Nephron (organoid): ENCODE measurements around the gene BICRAL.
"Not testable (repeated sequence)": the region's sequence is repeated elsewhere in the genome, so short reads cannot be mapped to it uniquely, and the experiment has no call there.

ENCODE experiments used
- H3K27ac Mint-ChIP-seq, 3 experiments: 2 replicates each; pipeline ENCODE4 v1.8.0; 2020; ENCODE audit warnings: mixed read lengths in 3 of 3, mild to moderate bottlenecking in 2 of 3, moderate library complexity in 1 of 3
- H3K27me3 Mint-ChIP-seq: 2 replicates; pipeline ENCODE4 v1.8.0; 2021; ENCODE audit warnings: low read depth, mild to moderate bottlenecking, moderate library complexity, mixed read lengths
- H3K36me3 Mint-ChIP-seq: 2 replicates; pipeline ENCODE4 v1.8.0; 2020; ENCODE audit warnings: low read depth, mixed read lengths
- H3K4me1 Mint-ChIP-seq: 2 replicates; pipeline ENCODE4 v1.8.0; 2020; ENCODE audit warnings: mixed read lengths
- H3K4me3 Mint-ChIP-seq, 3 experiments: 2 replicates each; pipeline ENCODE4 v1.8.0; 2020; ENCODE audit warnings: mild to moderate bottlenecking in 3 of 3, mixed read lengths in 3 of 3, moderate library complexity in 2 of 3
- H3K9me3 Mint-ChIP-seq: 2 replicates; pipeline ENCODE4 v1.8.0; 2020; ENCODE audit warnings: mixed read lengths
- TF ChIP-seq, protein P1 (sequence below), 3 experiments: fragments of 200-600 bp; sonication (generic); IDR thresholded peaks; one replicate each; pipeline ENCODE4 v1.5.0; 2021; ENCODE audit warnings: antibody characterized with exemption in 3 of 3; ENCODE audit not compliant: unreplicated experiment in 3 of 3

BICRAL gene

DNA sequence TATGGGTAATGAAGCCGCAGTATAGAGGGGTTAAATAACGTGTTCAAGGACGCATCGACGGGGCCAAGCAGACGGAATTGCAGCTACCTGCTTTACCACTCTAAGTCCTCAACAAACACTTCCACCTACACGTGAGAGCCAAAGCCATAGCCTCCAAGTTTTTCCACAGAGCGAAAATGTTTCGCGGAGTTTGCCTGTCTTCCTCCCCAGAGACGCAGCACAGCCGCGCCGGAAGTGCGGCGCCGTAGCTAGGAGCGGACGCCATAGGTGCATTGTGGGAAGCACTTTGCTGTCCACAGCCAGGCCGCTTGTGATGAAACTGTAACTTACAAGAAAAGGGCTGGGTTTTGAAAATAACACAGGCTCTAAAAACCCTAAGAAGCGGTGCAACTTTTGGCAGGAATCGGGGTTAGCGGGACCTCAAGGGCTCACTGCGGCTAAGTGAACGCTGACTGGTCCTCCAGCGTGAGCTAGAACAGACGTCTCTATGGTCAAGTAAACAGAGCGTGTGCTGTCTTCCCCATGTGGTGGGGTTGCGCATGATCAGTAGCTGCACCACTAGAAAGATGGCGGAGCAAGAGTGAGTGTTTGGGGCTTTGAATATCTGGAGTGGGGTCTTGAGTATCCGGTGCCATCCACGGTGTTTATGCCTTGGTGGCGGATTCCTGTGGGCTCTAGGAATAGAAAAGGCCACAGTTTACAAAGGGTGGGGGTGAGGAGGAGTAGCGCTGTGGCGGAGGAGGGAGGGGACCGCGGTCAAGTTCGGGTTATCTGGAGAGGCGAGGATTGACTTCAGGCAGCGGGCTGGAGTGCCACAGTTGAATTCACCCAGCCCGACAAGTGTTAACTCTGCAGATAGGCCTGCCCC is 97.8 kb downstream of the BICRAL start, which contains the start of gene RPL7L1:
Gene RPL7L1, plus strand, starts transcription at position 245 of the 868 bp plus-strand sequence. Its CDS starts 295 bp downstream, at position 540.
- Mint-ChIP-seq H3K27me3 (no peaks in the 10 kb centered on the region), H3K4me3 (peak within 1 kb of the TSS; percentile 93 to 95 (median 95)), H3K27ac (peak within 1 kb of the TSS; percentile 98 to 99 (median 99)), H3K36me3 (peaks cover 25% of the 10 kb centered on the region), H3K4me1 (peaks cover 14% of the 10 kb centered on the region), H3K9me3 (no peaks in the 10 kb centered on the region)
- TF ChIP-seq, protein P1, sequence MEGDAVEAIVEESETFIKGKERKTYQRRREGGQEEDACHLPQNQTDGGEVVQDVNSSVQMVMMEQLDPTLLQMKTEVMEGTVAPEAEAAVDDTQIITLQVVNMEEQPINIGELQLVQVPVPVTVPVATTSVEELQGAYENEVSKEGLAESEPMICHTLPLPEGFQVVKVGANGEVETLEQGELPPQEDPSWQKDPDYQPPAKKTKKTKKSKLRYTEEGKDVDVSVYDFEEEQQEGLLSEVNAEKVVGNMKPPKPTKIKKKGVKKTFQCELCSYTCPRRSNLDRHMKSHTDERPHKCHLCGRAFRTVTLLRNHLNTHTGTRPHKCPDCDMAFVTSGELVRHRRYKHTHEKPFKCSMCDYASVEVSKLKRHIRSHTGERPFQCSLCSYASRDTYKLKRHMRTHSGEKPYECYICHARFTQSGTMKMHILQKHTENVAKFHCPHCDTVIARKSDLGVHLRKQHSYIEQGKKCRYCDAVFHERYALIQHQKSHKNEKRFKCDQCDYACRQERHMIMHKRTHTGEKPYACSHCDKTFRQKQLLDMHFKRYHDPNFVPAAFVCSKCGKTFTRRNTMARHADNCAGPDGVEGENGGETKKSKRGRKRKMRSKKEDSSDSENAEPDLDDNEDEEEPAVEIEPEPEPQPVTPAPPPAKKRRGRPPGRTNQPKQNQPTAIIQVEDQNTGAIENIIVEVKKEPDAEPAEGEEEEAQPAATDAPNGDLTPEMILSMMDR (IDR thresholded peaks at IDR 0.05; ENCODE audit: unreplicated experiment in 3 of 3) = peak in 2 of 3 experiments; percentile 8 to 24

GRCh38 chr6:42880240-42880817 is 98.5 kb downstream of the BICRAL start:
- Mint-ChIP-seq H3K27ac (peak overlapping the region; percentile 98 to 99 (median 99)), H3K4me3 (peak overlapping the region; percentile 93 to 95 (median 95)), H3K4me1 (peaks cover 14% of the 10 kb centered on the region), H3K36me3 (peaks cover 32% of the 10 kb centered on the region)
- not testable (repeated sequence) for H3K9me3 Mint-ChIP-seq, H3K27me3 Mint-ChIP-seq

DNA sequence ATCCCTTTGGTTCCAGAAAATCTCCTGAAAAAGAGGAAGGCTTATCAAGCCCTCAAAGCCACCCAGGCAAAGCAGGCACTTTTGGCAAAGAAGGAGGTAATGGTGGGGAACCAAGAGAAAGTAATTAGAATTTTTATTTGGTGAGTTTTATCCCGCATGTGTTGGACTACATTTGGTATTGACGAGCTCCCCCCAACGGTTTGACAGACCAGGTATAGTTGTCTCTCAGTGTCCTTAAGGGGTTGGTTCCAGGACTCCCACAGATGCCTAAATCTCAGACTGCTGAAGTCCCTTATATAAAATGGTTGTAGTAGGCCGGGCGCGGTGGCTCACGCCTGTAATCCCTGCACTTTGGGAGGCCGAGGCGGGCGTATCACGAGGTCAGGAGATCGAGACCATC is 99.0 kb downstream of the BICRAL start:
- not testable (repeated sequence) for H3K27me3 Mint-ChIP-seq, H3K9me3 Mint-ChIP-seq
- H3K36me3 Mint-ChIP-seq = peaks cover 37% of the 10 kb centered on the region
- peak overlapping the region; percentile 98 to 99 (median 99) for H3K27ac Mint-ChIP-seq
- peaks cover 14% of the 10 kb centered on the region for H3K4me1 Mint-ChIP-seq
- peak overlapping the region; percentile 93 to 95 (median 95) for H3K4me3 Mint-ChIP-seq

DNA sequence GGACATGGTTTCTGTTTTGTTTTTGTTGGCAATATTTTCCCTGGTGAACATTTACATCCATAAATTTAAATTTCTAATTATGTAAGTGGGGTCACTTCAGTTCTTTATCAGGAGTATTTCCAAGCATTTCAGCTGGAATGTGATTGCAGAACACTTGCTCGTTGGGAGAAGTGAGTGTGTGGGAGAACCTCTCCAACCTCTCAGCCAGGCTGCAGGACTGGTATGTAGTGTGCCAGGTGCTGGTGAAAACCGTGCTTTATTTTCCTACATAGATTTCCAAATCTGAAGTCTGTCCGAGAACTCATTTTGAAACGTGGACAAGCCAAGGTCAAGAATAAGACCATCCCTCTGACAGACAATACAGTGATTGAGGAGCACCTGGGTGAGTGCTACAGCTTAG is 103.8 kb downstream of the BICRAL start:
- Mint-ChIP-seq H3K9me3 (no peaks in the 10 kb centered on the region), H3K4me3 (peak overlapping the region in 1 of 3 experiments; percentile 27), H3K36me3 (peaks cover 38% of the 10 kb centered on the region), H3K4me1 (peaks cover 12% of the 10 kb centered on the region), H3K27ac (no peak overlapping the region), H3K27me3 (no peaks in the 10 kb centered on the region)
- TF ChIP-seq, protein P1 (IDR thresholded peaks at IDR 0.05; ENCODE audit: unreplicated experiment in 3 of 3) = no peak

- H3K9me3 Mint-ChIP-seq, H3K27ac Mint-ChIP-seq, H3K27me3 Mint-ChIP-seq: not testable (repeated sequence)
- Mint-ChIP-seq H3K4me3 (peak overlapping the region in 2 of 3 experiments; percentile 27 to 40), H3K4me1 (peaks cover 16% of the 10 kb centered on the region), H3K36me3 (peaks cover 35% of the 10 kb centered on the region)
Observed at GRCh38 chr6:42888201-42888600, 106.3 kb downstream of the BICRAL start.

DNA sequence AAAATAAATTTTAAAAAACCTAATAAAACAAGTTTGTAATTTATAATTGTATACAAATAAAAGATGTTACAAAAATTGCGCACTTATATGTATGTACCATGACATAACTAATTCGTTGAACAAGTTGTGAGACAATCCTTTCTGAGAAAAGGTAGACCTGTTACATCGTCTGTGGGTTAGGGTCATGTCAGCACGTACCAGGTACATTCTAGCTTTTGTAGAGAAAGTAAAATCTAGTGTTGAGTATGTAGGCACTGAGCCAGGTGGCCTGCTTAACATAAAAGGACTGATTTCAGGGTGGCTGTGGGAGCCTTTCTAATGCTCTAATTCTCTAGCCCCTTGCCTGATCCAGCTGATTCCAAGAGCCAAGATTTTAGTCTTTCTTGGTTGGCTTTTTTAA is 108.0 kb downstream of the BICRAL start:
- H3K9me3 Mint-ChIP-seq = no peaks in the 10 kb centered on the region
- H3K4me3 Mint-ChIP-seq = peak overlapping the region; percentile 93 to 97 (median 96)
- no peaks in the 10 kb centered on the region for H3K27me3 Mint-ChIP-seq
- H3K4me1 Mint-ChIP-seq = peaks cover 11% of the 10 kb centered on the region
- TF ChIP-seq, protein P1 (IDR thresholded peaks at IDR 0.05; ENCODE audit: unreplicated experiment in 3 of 3) = no peak
- H3K27ac Mint-ChIP-seq = peak overlapping the region; percentile 98 to 99 (median 99)
- peaks cover 19% of the 10 kb centered on the region for H3K36me3 Mint-ChIP-seq

- Mint-ChIP-seq H3K36me3 (peaks cover 13% of the 10 kb centered on the region), H3K27ac (peak overlapping the region; percentile 98 to 99 (median 99)), H3K4me3 (peak overlapping the region; percentile 93 to 97 (median 96)), H3K9me3 (no peaks in the 10 kb centered on the region), H3K27me3 (no peaks in the 10 kb centered on the region), H3K4me1 (peaks cover 11% of the 10 kb centered on the region)
- TF ChIP-seq, protein P1 (IDR thresholded peaks at IDR 0.05; ENCODE audit: unreplicated experiment in 3 of 3) = no peak
Observed at GRCh38 chr6:42890311-42891198, 108.7 kb downstream of the BICRAL start.
